ENCODE data around the gene DNAJC17. TPM values are rescaled to one million over a fixed set of nuclear protein-coding genes. Genes with fewer than 3 reads are reported as not detected.

DNAJC17 gene
- total and polyA plus RNA-seq, 12 donors = 9.9 to 62.1 (median 16.2) TPM

- no peak overlapping the region for H3K27ac ChIP-seq
- no peaks in the 10 kb centered on the region for H3K36me3 ChIP-seq
- DNase-seq (no peak), ATAC-seq (no peak)
- no peaks in the 10 kb centered on the region for H3K9me3 ChIP-seq
- TF ChIP-seq, protein P1, sequence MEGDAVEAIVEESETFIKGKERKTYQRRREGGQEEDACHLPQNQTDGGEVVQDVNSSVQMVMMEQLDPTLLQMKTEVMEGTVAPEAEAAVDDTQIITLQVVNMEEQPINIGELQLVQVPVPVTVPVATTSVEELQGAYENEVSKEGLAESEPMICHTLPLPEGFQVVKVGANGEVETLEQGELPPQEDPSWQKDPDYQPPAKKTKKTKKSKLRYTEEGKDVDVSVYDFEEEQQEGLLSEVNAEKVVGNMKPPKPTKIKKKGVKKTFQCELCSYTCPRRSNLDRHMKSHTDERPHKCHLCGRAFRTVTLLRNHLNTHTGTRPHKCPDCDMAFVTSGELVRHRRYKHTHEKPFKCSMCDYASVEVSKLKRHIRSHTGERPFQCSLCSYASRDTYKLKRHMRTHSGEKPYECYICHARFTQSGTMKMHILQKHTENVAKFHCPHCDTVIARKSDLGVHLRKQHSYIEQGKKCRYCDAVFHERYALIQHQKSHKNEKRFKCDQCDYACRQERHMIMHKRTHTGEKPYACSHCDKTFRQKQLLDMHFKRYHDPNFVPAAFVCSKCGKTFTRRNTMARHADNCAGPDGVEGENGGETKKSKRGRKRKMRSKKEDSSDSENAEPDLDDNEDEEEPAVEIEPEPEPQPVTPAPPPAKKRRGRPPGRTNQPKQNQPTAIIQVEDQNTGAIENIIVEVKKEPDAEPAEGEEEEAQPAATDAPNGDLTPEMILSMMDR (IDR thresholded peaks at IDR 0.05) = no peak
- 85 to 89% methylated on average over 5 of the region's 5 CpGs for WGBS, 2 donors
- H3K4me3 ChIP-seq = no peak overlapping the region
- intact Hi-C loops (cut with DNase I) = no loop called here
- peaks cover 0 to 19% (median 4%) of the 10 kb centered on the region in 7 donors for H3K27me3 ChIP-seq
- peaks cover 0 to 5% (median 0%) of the 10 kb centered on the region in 9 donors for H3K4me1 ChIP-seq
These were observed 31.5 kb upstream of the DNAJC17 start for GRCh38 chr15:40838756-40839155.

DNA sequence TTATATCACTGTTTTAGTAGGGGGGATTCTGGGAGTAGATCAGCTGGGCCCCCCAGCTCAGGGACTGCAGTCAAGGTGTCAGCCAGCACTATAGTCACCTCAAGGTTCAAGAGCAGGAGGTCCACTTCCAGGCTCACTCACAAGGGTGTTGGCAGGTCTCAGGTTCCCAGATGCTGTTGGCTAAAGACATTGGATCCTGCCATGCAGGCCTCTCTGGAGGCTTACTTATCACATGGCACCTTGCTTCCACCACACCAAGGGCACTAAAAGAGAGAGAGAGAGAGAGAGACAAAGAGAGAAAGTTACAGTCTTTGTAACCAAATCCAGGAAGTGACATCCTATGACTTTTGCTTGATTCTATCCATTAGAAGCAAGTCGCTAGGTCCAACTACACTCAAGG is 28.7 kb upstream of the DNAJC17 start:
- TF ChIP-seq, protein P1 (IDR thresholded peaks at IDR 0.05) = no peak
- Histone ChIP-seq H3K9me3 (no peaks in the 10 kb centered on the region), H3K4me3 (no peak overlapping the region), H3K36me3 (no peaks in the 10 kb centered on the region), H3K27ac (no peak overlapping the region), H3K4me1 (no peaks in the 10 kb centered on the region), H3K27me3 (no peaks in the 10 kb centered on the region)
- WGBS, 2 donors = 93 to 100% methylated on average over 1 of the region's 1 CpG
- ATAC-seq (no peak), DNase-seq (no peak)
- intact Hi-C loops (cut with DNase I) = no loop called here

- intact Hi-C loops (cut with DNase I) = no loop called here
- Histone ChIP-seq H3K4me3 (no peak overlapping the region), H3K27me3 (peaks cover 0 to 6% (median 0%) of the 10 kb centered on the region in 7 donors), H3K36me3 (no peaks in the 10 kb centered on the region), H3K9me3 (no peaks in the 10 kb centered on the region), H3K4me1 (no peaks in the 10 kb centered on the region), H3K27ac (no peak overlapping the region)
- ATAC-seq = no peak
- TF ChIP-seq, protein P1 (IDR thresholded peaks at IDR 0.05) = no peak
- no peak for DNase-seq
These were observed 25.6 kb upstream of the DNAJC17 start for GRCh38 chr15:40832903-40833302.

- TF ChIP-seq, protein P1 (IDR thresholded peaks at IDR 0.05) = no peak
- no peaks in the 10 kb centered on the region for H3K36me3 ChIP-seq
- DNase-seq = no peak
- H3K4me1 ChIP-seq = no peaks in the 10 kb centered on the region
- ATAC-seq = no peak
- peaks cover 0 to 6% (median 0%) of the 10 kb centered on the region in 7 donors for H3K27me3 ChIP-seq
- no peaks in the 10 kb centered on the region for H3K9me3 ChIP-seq
- intact Hi-C loops (cut with DNase I) = no loop called here
- 80 to 81% methylated on average over 1 of the region's 1 CpG for WGBS, 2 donors
- H3K4me3 ChIP-seq = no peak overlapping the region
- no peak overlapping the region for H3K27ac ChIP-seq
These were observed 24.6 kb upstream of the DNAJC17 start for GRCh38 chr15:40831861-40832260.
